Myometrial cell (primary cell): Measurements from ENCODE around the gene CRYGN. TPM values are rescaled to one million over a fixed set of nuclear protein-coding genes. Genes with fewer than 3 reads are reported as not detected.

Experiments
- total RNA-seq: library from RNA; depleted of rRNA; stranded (reverse); fragments of >200 nt; gene quantifications from 2 replicates; pipeline ENCODE4 v1.2.3, GENCODE V29; 2015

CRYGN gene
- total RNA-seq = not detected in 2 replicates

GRCh38 chr7:151439855-151440798 is at the start of gene CRYGN:
TSS of gene CRYGN (minus strand) at chr7:151440141. CDS start at chr7:151439917, 224 bp downstream.

GRCh38 chr7:151409667-151410404 is 30.1 kb downstream of the CRYGN start, which contains the start of gene WDR86:
TSS of gene WDR86 (minus strand) at chr7:151410038. CDS start at chr7:151409589, 449 bp downstream.

Other genes with a start within 250 kb of the CRYGN start
- not detected in 2 replicates for gene H2BK1, start 229.7 kb downstream of the CRYGN start, total RNA-seq
- 69.5 and 72.6 TPM in 2 replicates for gene ABCF2, start 212.9 kb downstream of the CRYGN start, total RNA-seq
- 69.8 and 70.6 TPM in 2 replicates for gene CHPF2, start 207.7 kb downstream of the CRYGN start, total RNA-seq
- 19.0 and 51.0 TPM in 2 replicates for gene SMARCD3, start 191.4 kb downstream of the CRYGN start, total RNA-seq
- gene NUB1, start 98.3 kb downstream of the CRYGN start, total RNA-seq = 50.3 and 57.4 TPM in 2 replicates
- gene WDR86, start 30.1 kb downstream of the CRYGN start, total RNA-seq = 17.6 and 19.1 TPM in 2 replicates
- 77.8 and 107 TPM in 2 replicates for gene RHEB, start 79.8 kb upstream of the CRYGN start, total RNA-seq